ENCODE measurements around the gene CHRNG.

GRCh38 chr2:232576995-232577394, 37.5 kb downstream of the CHRNG start:
- TF ChIP-seq REST (IDR thresholded peaks at IDR 0.05; ENCODE audit: unreplicated experiment) (no peak), EZH2phosphoT487 (IDR thresholded peaks at IDR 0.05; ENCODE audit: unreplicated experiment) (no peak), CREB1 (CRISPR knock-in tag; IDR thresholded peaks at IDR 0.05; ENCODE audit: low read depth) (no peak), CTCF (conservative IDR thresholded peaks at IDR 0.05; ENCODE audit: low read depth in 2 of 2) (no peak), POLR2AphosphoS5 (IDR thresholded peaks at IDR 0.05; ENCODE audit: low read depth) (no peak), ETS1 (IDR thresholded peaks at IDR 0.05) (no peak), EZH2 (IDR thresholded peaks at IDR 0.05; ENCODE audit: low read depth, unreplicated experiment) (no peak)
